Subcutaneous abdominal adipose tissue (tissue), 5 donors: ENCODE measurements around the gene CPN2.

Experiments used
- H3K27ac ChIP-seq: one replicate; pipeline ENCODE4 v1.7.0; 2013; ENCODE audit warnings: low read depth, mild to moderate bottlenecking, inconsistent platforms, low read length, moderate library complexity
- H3K27me3 ChIP-seq, 5 donors: one replicate each; pipeline ENCODE4 v1.7.0; 2013; ENCODE audit warnings: low read length in 5 of 5, inconsistent platforms in 1 of 5; ENCODE audit not compliant: control insufficient read depth in 5 of 5, insufficient read depth in 4 of 5
- H3K36me3 ChIP-seq, 5 donors: one replicate each; pipeline ENCODE4 v1.7.0; 2013; ENCODE audit warnings: low read length in 5 of 5; ENCODE audit not compliant: control insufficient read depth in 5 of 5, insufficient read depth in 5 of 5
- H3K4me1 ChIP-seq, 5 donors: one replicate each; pipeline ENCODE4 v1.7.0; 2013; ENCODE audit warnings: low read length in 5 of 5, mild to moderate bottlenecking in 3 of 5, moderate library complexity in 1 of 5; ENCODE audit not compliant: control insufficient read depth in 5 of 5, insufficient read depth in 5 of 5
- H3K4me3 ChIP-seq, 5 donors: one replicate each; pipeline ENCODE4 v1.7.0; 2013; ENCODE audit warnings: low read length in 5 of 5, low read depth in 1 of 5
- H3K9ac ChIP-seq, 5 donors: one replicate each; pipeline ENCODE4 v1.7.0; 2013; ENCODE audit warnings: low read length in 5 of 5, mild to moderate bottlenecking in 4 of 5, moderate library complexity in 3 of 5
- H3K9me3 ChIP-seq, 5 donors: one replicate each; pipeline ENCODE4 v1.7.0; 2013; ENCODE audit warnings: low read length in 5 of 5; ENCODE audit not compliant: control insufficient read depth in 5 of 5
- donor health status: healthy.
- donor health status: healthy.
- donor health status: healthy.
- donor health status: healthy.
- donor health status: healthy.

CPN2 gene

DNA sequence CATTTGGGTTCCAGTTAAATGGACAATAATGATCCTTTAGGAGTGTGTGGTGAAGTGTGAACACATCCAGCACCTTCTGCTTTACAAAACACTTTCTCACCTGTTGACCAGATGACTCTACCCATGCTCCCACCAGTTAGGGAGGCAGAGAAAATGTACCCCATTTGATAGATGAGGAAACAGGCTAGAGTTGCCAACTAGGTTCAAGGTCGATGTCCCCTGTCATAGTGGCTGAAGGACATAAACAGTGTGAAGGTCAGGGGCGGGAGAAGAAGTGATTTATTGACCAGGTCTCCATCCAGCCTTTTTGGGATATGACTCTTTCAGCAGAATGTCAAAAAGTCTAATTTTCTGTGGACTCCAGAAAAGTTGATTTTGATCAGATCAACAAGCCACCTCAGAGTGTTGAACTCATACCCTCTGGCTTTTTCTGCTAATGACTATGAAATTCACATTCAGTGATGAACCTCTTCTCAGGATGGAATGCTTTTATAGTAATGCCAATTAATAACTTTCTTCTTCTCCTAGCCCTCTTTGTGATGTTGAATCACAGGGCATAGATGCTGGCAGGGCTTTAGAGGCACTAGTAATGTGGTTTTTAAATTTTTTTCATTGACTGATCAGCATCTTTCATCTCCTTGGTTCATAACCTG is 57.5 kb downstream of the CPN2 start:
- Histone ChIP-seq H3K27ac (no peak overlapping the region), H3K4me3 (no peak overlapping the region), H3K27me3 (no peaks in the 10 kb centered on the region), H3K9me3 (peaks cover 0 to 2% (median 0%) of the 10 kb centered on the region in 5 donors), H3K36me3 (no peaks in the 10 kb centered on the region), H3K4me1 (peaks cover 0 to 23% (median 16%) of the 10 kb centered on the region in 5 donors), H3K9ac (no peak overlapping the region)

DNA sequence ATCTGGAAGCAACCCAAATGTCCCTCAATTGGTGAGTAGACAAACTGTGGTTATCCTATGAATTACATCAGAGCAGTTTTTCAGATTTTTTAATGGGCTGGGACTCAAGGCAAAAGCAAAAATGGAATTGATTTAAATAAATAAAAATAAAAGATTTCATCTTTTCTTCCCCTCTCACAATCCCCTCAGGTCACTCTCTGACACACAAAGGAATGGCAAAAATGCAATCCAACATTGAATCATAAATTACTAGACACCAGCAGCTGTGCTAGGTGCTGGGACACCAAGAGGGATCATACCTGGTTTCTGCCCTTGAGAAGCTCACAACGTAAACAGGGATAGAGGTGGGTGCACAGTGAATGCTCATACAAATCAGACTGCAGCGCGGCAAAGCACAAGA is 58.8 kb downstream of the CPN2 start:
- no peaks in the 10 kb centered on the region for H3K27me3 ChIP-seq

More for the DNA sequence above, 58.8 kb downstream of the CPN2 start:
- H3K4me3 ChIP-seq, result no peak overlapping the region
- no peaks in the 10 kb centered on the region for H3K36me3 ChIP-seq
- no peak overlapping the region for H3K9ac ChIP-seq
- no peak overlapping the region for H3K27ac ChIP-seq
- peaks cover 0 to 2% (median 0%) of the 10 kb centered on the region in 5 donors for H3K9me3 ChIP-seq
- H3K4me1 ChIP-seq, result peaks cover 0 to 13% (median 8%) of the 10 kb centered on the region in 5 donors
